22Rv1 (cell line): ENCODE data around the gene BPIFA3.

ENCODE experiments used
- ZFX ChIP-seq: fragments of 450-650 bp; IDR thresholded peaks from 2 replicates; pipeline ENCODE4 v1.6.1; 2017; ENCODE audit warnings: antibody characterized with exemption, borderline replicate concordance
- TF ChIP-seq, protein P1 (sequence below): fragments of 450-650 bp; IDR thresholded peaks from 2 replicates; pipeline ENCODE4 v1.5.1; 2017; ENCODE audit warnings: mild to moderate bottlenecking

DNA sequence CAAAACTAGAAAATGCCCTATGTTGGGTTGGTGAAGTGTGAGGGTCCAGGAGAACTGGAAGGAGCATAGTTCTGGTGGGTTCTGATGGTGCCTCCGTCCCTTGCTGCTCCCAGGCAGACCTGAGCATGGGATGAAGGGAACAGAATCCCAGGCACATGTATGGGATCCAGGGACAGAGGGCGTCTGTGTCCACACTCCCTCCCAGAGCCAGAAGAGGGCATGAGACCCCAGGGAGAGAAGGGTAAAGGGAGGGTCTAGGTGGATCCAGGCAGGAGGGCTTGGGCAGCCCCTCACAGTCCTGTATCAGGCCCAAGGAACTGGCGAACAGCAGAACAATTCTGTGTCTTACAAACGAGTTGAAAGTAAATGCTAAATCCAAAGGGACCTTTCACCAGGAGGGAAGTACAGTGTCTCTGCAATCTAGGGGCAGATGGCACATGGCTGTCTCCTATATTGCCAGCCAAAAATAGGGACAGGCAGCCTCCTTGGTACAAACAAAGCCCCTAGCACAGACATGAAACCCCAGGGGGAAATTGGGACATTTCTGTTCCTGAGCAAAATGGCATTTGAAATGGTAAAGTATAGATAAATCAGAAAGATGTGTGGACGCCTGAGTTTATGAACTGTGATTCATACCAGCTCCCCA lies 16.1 kb downstream of the BPIFA3 start:
- TF ChIP-seq, protein P1, sequence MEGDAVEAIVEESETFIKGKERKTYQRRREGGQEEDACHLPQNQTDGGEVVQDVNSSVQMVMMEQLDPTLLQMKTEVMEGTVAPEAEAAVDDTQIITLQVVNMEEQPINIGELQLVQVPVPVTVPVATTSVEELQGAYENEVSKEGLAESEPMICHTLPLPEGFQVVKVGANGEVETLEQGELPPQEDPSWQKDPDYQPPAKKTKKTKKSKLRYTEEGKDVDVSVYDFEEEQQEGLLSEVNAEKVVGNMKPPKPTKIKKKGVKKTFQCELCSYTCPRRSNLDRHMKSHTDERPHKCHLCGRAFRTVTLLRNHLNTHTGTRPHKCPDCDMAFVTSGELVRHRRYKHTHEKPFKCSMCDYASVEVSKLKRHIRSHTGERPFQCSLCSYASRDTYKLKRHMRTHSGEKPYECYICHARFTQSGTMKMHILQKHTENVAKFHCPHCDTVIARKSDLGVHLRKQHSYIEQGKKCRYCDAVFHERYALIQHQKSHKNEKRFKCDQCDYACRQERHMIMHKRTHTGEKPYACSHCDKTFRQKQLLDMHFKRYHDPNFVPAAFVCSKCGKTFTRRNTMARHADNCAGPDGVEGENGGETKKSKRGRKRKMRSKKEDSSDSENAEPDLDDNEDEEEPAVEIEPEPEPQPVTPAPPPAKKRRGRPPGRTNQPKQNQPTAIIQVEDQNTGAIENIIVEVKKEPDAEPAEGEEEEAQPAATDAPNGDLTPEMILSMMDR: no peak
- no peak for TF ChIP-seq ZFX
